Chondrocyte (in vitro differentiated cells): ENCODE data around the gene CREB3L1. TPM values are rescaled to one million over a fixed set of nuclear protein-coding genes. Genes with fewer than 3 reads are reported as not detected.

Experiments used
- DNase-seq: peaks from one replicate; pipeline ENCODE4 v3.0.0; 2021; ENCODE audit warnings: mixed read lengths, low spot score
- H3K27ac Mint-ChIP-seq: one replicate; pipeline ENCODE4 v1.8.0; 2021; ENCODE audit warnings: mild to moderate bottlenecking, moderate library complexity, mixed read lengths; ENCODE audit not compliant: unreplicated experiment
- H3K27me3 Mint-ChIP-seq: 2 replicates; pipeline ENCODE4 v1.8.0; 2021; ENCODE audit warnings: low read depth, mixed read lengths
- H3K36me3 Mint-ChIP-seq: 2 replicates; pipeline ENCODE4 v1.8.0; 2021; ENCODE audit warnings: low read depth, mixed read lengths
- H3K4me1 Mint-ChIP-seq: 2 replicates; pipeline ENCODE4 v1.8.0; 2021; ENCODE audit warnings: low read depth, mild to moderate bottlenecking, mixed read lengths
- H3K4me3 Mint-ChIP-seq: one replicate; pipeline ENCODE4 v1.8.0; 2021; ENCODE audit warnings: mild to moderate bottlenecking, moderate library complexity, mixed read lengths; ENCODE audit not compliant: unreplicated experiment
- H3K9me3 Mint-ChIP-seq: 2 replicates; pipeline ENCODE4 v1.8.0; 2021; ENCODE audit warnings: low read depth, mixed read lengths
- CTCF ChIP-seq: fragments of 200-600 bp; sonication (generic); IDR thresholded peaks from 2 replicates; pipeline ENCODE4 v1.5.0; 2021; ENCODE audit warnings: antibody characterized with exemption, mild to moderate bottlenecking, moderate library complexity
- total RNA-seq: library from RNA; stranded (reverse); gene quantifications from 3 replicates; pipeline ENCODE4 v1.2.1, GENCODE V29; 2021

CREB3L1 gene
- total RNA-seq, 1 donor from 2014 or later, result 192 TPM

- peak; percentile 65 for TF ChIP-seq CTCF
- Mint-ChIP-seq H3K36me3 (no peaks in the 10 kb centered on the region), H3K9me3 (no peaks in the 10 kb centered on the region), H3K27ac (peak overlapping the region; percentile 96), H3K4me1 (peaks cover 38% of the 10 kb centered on the region), H3K4me3 (peak overlapping the region; percentile 16), H3K27me3 (no peaks in the 10 kb centered on the region)
- DNase-seq, result no peak
These were observed 86.1 kb downstream of the CREB3L1 start for GRCh38 chr11:46363455-46364005.

- H3K4me3 Mint-ChIP-seq, result no peak overlapping the region
- H3K36me3 Mint-ChIP-seq, result no peaks in the 10 kb centered on the region
- no peak for DNase-seq
- no peak for TF ChIP-seq CTCF
- no peaks in the 10 kb centered on the region for H3K27me3 Mint-ChIP-seq
- peak overlapping the region; percentile 96 for H3K27ac Mint-ChIP-seq
- no peaks in the 10 kb centered on the region for H3K9me3 Mint-ChIP-seq
- peaks cover 38% of the 10 kb centered on the region for H3K4me1 Mint-ChIP-seq
These were observed 86.6 kb downstream of the CREB3L1 start for GRCh38 chr11:46364056-46364455.

DNA sequence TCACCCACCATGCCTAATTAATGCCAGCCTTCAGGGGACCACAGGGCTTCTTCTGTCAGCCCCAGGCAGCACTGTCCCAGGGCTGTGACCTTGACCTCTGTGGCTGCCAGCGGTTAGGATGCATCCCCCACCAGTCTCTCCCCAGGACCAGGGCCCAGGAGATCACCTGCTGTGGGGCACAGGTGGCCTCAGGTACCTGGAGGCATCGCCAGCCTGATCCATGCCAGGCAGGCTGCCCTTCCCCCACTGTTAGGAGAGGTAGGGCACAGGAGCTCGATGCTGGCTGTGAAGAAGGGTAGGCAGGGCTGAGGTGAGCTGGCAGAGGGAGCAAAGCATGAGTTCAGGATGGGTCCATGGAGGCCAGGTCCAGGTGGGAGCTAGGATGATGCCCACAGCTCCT lies 87.3 kb downstream of the CREB3L1 start:
- no peak for DNase-seq
- H3K4me3 Mint-ChIP-seq, result no peak overlapping the region
- no peaks in the 10 kb centered on the region for H3K9me3 Mint-ChIP-seq
- no peak for TF ChIP-seq CTCF
- H3K4me1 Mint-ChIP-seq, result peaks cover 38% of the 10 kb centered on the region
- H3K27ac Mint-ChIP-seq, result peak overlapping the region; percentile 62
- H3K36me3 Mint-ChIP-seq, result no peaks in the 10 kb centered on the region
- no peaks in the 10 kb centered on the region for H3K27me3 Mint-ChIP-seq

DNA sequence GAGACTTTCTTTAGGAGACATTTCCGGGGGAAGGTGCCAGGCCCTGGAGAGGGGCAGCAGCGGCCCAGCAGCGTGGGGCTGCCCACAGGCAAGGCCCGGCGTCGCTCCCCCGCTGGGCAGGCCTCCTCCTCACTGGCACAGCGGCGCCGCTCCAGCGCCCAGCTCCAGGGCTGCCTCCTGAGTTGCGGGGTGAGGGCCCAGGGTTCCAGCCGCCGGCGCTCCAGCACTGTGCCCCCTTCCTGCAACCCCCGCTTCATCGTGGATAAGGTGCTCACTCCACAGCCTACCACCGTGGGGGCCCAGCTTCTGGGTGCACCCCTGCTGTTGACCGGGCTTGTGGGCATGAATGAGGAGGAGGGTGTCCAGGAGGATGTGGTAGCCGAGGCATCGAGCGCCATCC lies 88.8 kb downstream of the CREB3L1 start:
- TF ChIP-seq CTCF, result no peak
- H3K4me1 Mint-ChIP-seq, result peaks cover 31% of the 10 kb centered on the region
- no peaks in the 10 kb centered on the region for H3K27me3 Mint-ChIP-seq
- no peak overlapping the region for H3K4me3 Mint-ChIP-seq
- H3K36me3 Mint-ChIP-seq, result peaks cover 2% of the 10 kb centered on the region
- no peak overlapping the region for H3K27ac Mint-ChIP-seq
- H3K9me3 Mint-ChIP-seq, result no peaks in the 10 kb centered on the region
- DNase-seq, result no peak

GRCh38 chr11:46366661-46367161 lies 89.2 kb downstream of the CREB3L1 start:
- TF ChIP-seq CTCF, result no peak
- no peaks in the 10 kb centered on the region for H3K9me3 Mint-ChIP-seq
- no peak overlapping the region for H3K4me3 Mint-ChIP-seq
- peaks cover 27% of the 10 kb centered on the region for H3K4me1 Mint-ChIP-seq
- no peaks in the 10 kb centered on the region for H3K27me3 Mint-ChIP-seq
- no peak for DNase-seq
- peaks cover 2% of the 10 kb centered on the region for H3K36me3 Mint-ChIP-seq
- no peak overlapping the region for H3K27ac Mint-ChIP-seq
